Endothelial cell (in vitro differentiated cells): ENCODE results near the gene ASGR1. TPM values are rescaled to one million over a fixed set of nuclear protein-coding genes. Genes with fewer than 3 reads are reported as not detected.
"Not testable (repeated sequence)": the region's sequence is repeated elsewhere in the genome, so short reads cannot be mapped to it uniquely, and the experiment has no call there.

Experiments used
- DNase-seq: peaks from one replicate; pipeline ENCODE4 v3.0.0; 2021; ENCODE audit warnings: low spot score
- H3K27ac Mint-ChIP-seq: one replicate; pipeline ENCODE4 v1.8.0; 2021; ENCODE audit warnings: mixed read lengths, inconsistent platforms; ENCODE audit not compliant: unreplicated experiment
- H3K27me3 Mint-ChIP-seq: one replicate; pipeline ENCODE4 v1.8.0; 2021; ENCODE audit warnings: mild to moderate bottlenecking, moderate library complexity, mixed read lengths, inconsistent platforms; ENCODE audit not compliant: unreplicated experiment
- H3K36me3 Mint-ChIP-seq: one replicate; pipeline ENCODE4 v1.8.0; 2021; ENCODE audit warnings: mild to moderate bottlenecking, low read depth, mixed read lengths, inconsistent platforms; ENCODE audit not compliant: unreplicated experiment
- H3K4me1 Mint-ChIP-seq: one replicate; pipeline ENCODE4 v1.8.0; 2021; ENCODE audit warnings: mild to moderate bottlenecking, mixed read lengths, inconsistent platforms; ENCODE audit not compliant: unreplicated experiment
- H3K4me3 Mint-ChIP-seq: one replicate; pipeline ENCODE4 v1.8.0; 2021; ENCODE audit warnings: mild to moderate bottlenecking, mixed read lengths, inconsistent platforms; ENCODE audit not compliant: unreplicated experiment
- H3K9me3 Mint-ChIP-seq: one replicate; pipeline ENCODE4 v1.8.0; 2021; ENCODE audit warnings: mixed read lengths, inconsistent platforms; ENCODE audit not compliant: unreplicated experiment
- total RNA-seq: library from RNA; stranded (reverse); fragmentation: NEBNext Ultra II Directional; extraction: Animal tissue kit (Norgen Biotek cat#: 25700); gene quantifications from one replicate; pipeline ENCODE4 v1.2.1, GENCODE V29; 2021; ENCODE audit not compliant: unreplicated experiment
- TF ChIP-seq, protein P1 (sequence below): fragments of 200-600 bp; sonication (generic); IDR thresholded peaks from one replicate; pipeline ENCODE4 v1.5.0; 2021; ENCODE audit warnings: antibody characterized with exemption; ENCODE audit not compliant: unreplicated experiment

Gene ASGR1
- total RNA-seq, 1 donor from 2014 or later: 23.9 TPM

DNA sequence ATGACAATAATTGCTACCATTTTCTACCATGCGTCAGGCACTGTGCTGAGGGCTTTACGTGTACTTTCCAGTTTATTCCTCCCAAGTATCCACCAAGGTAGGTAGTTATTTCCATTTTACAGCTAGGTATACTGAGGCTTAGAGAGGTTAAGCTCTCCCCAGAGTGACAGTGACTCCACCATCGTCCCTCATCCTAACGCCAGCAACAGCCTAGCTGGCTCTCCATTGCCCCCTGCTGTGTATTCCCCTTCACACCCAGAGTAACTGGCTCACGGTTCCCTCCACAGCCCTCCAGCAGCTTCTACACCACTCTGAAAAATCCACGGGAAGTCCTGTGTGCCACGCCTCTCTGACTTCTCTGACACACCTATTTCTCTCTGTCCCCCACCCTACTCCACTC is 7.1 kb upstream of the ASGR1 start:
- TF ChIP-seq, protein P1, sequence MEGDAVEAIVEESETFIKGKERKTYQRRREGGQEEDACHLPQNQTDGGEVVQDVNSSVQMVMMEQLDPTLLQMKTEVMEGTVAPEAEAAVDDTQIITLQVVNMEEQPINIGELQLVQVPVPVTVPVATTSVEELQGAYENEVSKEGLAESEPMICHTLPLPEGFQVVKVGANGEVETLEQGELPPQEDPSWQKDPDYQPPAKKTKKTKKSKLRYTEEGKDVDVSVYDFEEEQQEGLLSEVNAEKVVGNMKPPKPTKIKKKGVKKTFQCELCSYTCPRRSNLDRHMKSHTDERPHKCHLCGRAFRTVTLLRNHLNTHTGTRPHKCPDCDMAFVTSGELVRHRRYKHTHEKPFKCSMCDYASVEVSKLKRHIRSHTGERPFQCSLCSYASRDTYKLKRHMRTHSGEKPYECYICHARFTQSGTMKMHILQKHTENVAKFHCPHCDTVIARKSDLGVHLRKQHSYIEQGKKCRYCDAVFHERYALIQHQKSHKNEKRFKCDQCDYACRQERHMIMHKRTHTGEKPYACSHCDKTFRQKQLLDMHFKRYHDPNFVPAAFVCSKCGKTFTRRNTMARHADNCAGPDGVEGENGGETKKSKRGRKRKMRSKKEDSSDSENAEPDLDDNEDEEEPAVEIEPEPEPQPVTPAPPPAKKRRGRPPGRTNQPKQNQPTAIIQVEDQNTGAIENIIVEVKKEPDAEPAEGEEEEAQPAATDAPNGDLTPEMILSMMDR: no peak
- Mint-ChIP-seq H3K4me3 (no peak overlapping the region), H3K4me1 (no peaks in the 10 kb centered on the region), H3K27me3 (peaks cover 5% of the 10 kb centered on the region), H3K36me3 (peaks cover 5% of the 10 kb centered on the region), H3K27ac (no peak overlapping the region), H3K9me3 (no peaks in the 10 kb centered on the region)
- no peak for DNase-seq

DNA sequence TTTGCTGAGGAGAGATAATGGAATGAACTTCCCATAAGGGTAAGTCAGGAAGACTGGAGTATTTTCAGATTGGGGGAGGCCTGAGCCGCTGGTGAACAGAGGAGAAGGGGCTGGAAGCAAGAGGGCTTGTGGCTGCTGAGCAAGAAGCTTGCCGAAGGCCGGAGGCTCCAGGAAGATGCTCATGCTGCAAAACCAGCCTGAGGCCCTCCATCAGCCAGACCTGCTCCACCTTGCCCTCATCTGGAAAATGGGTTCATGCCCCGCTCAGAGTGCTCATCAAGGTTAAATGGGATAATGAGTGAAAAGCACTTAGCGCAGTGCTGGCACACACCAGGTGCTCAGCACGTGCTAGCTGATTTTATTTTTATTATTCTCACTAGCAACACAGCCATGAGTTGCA is 5.5 kb upstream of the ASGR1 start:
- H3K9me3 Mint-ChIP-seq: no peaks in the 10 kb centered on the region
- no peak overlapping the region for H3K4me3 Mint-ChIP-seq
- no peaks in the 10 kb centered on the region for H3K4me1 Mint-ChIP-seq
- peaks cover 3% of the 10 kb centered on the region for H3K36me3 Mint-ChIP-seq
- TF ChIP-seq, protein P1: no peak
- DNase-seq: no peak
- H3K27me3 Mint-ChIP-seq: peaks cover 3% of the 10 kb centered on the region
- no peak overlapping the region for H3K27ac Mint-ChIP-seq

DNA sequence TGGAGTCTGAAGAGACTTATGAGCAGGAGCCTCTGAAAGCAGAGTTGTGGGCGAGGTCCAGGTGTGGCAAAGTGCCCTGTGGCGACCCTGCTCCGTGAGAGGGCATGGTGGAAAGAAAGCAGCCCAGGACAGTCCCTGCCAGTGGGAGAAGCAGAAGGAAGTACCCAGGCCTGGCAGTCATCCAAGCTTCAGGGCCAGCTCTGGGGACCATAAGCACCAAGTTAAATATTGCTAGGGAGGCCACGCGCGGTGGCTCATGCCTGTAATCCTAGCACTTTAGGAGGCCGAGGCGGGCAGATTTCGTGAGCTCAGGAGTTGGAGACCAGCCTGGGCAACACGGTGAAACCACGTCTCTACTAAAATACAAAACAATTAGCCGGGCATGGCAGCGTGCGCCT is 4.9 kb upstream of the ASGR1 start:
- Mint-ChIP-seq H3K4me1 (no peaks in the 10 kb centered on the region), H3K36me3 (peaks cover 3% of the 10 kb centered on the region), H3K27ac (peak overlapping the region; percentile 72), H3K27me3 (peaks cover 3% of the 10 kb centered on the region), H3K4me3 (peak overlapping the region; percentile 0), H3K9me3 (no peaks in the 10 kb centered on the region)
- TF ChIP-seq, protein P1: no peak
- DNase-seq: no peak

DNA sequence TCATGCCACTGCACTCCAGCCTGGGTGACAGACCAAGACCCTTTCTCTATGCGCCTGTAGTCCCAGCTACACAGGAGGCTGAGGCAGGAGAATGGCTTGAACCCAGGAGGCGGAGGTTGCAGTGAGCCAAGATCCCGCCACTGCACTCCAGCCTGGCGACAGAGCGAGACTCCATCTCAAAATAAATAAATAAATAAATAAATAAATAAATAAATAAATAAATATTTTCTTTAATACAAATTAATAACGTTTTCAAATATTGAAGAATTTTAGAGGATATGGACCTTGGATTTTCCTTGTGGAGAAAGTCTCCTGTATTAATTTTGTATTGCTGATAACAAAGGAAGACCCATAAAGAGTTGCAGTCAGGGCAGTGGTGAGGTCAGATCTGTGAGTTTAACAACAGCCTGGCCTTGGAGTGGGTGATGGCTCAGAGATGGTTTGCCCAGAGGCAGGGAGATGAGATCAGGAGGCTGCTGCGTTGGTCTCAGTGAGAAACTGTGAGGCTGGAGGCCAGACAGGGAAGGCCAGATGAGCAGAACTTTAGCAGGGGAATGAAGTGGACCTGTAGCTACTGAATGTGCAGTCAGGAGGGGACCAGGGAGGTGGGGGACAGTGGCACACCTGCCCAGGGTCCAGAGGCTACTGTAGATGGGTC is 4.4 kb upstream of the ASGR1 start:
- H3K36me3 Mint-ChIP-seq: peaks cover 3% of the 10 kb centered on the region
- DNase-seq: no peak
- TF ChIP-seq, protein P1: no peak
- H3K4me1 Mint-ChIP-seq: no peaks in the 10 kb centered on the region
- H3K27me3 Mint-ChIP-seq: peaks cover 3% of the 10 kb centered on the region
- peak overlapping the region; percentile 0 for H3K4me3 Mint-ChIP-seq
- H3K27ac Mint-ChIP-seq: peak overlapping the region; percentile 72
- H3K9me3 Mint-ChIP-seq: no peaks in the 10 kb centered on the region

DNA sequence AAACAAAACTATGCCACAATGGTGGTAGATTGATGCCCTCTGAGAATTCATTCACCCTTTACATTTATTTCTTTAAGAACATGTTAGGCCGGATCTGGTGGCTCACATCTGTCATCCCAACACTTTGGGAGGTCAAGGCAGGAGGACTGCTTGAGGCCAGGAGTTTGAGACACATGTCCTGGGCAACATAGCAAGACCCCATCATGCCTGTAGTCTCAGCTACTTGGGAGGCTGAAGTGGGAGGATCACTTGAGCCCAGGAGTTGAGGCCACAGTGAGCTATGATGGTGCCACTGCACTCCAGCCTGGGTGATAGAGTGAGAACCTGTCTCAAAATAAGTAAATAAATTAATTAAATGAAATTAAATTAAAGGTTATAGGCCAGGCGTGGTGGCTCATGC is 2.9 kb upstream of the ASGR1 start:
- H3K9me3 Mint-ChIP-seq, H3K4me3 Mint-ChIP-seq, H3K27ac Mint-ChIP-seq, H3K4me1 Mint-ChIP-seq, DNase-seq, H3K36me3 Mint-ChIP-seq, H3K27me3 Mint-ChIP-seq: not testable (repeated sequence)
